Measurements from ENCODE around the gene PCDH8. TPM values are rescaled to one million over a fixed set of nuclear protein-coding genes. Genes with fewer than 3 reads are reported as not detected.

PCDH8 gene
- total RNA-seq, 1 experiment from 2014 or later = not detected

DNA sequence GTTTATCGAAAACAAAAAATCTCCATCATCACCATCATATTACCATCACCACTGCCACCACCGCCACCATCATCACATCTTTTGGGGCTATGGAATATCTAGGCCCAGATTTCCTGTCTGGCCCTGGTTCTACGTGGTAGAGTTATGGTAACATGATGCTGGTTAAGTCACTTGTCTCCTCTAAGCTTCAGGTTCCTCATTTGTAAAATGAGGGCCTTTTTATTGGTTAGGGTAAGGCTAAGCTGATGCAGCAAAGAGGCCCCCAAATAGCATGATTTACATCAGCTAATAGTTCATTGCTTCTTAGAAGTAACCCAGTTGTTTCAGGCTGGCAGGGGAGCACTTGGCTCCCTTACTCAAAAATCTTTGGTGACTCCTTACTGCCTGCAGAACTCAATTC, 37.9 kb downstream of the PCDH8 start:
- Mint-ChIP-seq H3K9me3 (ENCODE audit: low read depth, unreplicated experiment) (no peaks in the 10 kb centered on the region), H3K4me1 (ENCODE audit: low read depth, unreplicated experiment) (peaks cover 14% of the 10 kb centered on the region), H3K36me3 (ENCODE audit: insufficient read depth, unreplicated experiment) (peaks cover 6% of the 10 kb centered on the region), H3K27me3 (ENCODE audit: unreplicated experiment) (peaks cover 11% of the 10 kb centered on the region), H3K27ac (ENCODE audit: unreplicated experiment) (no peak overlapping the region), H3K4me3 (ENCODE audit: low read depth, unreplicated experiment) (no peak overlapping the region)
- no peak for TF ChIP-seq CTCF (IDR thresholded peaks at IDR 0.05; ENCODE audit: unreplicated experiment)
- no peak for DNase-seq
- intact Hi-C loops (cut with micrococcal nuclease; ENCODE audit: unreplicated experiment) = no loop called here
- BruUV-seq (replicated peaks) = no TSS peak
- CTCF ChIA-PET = no interaction called here

- H3K4me1 Mint-ChIP-seq (ENCODE audit: low read depth, unreplicated experiment) = peaks cover 14% of the 10 kb centered on the region
- H3K27me3 Mint-ChIP-seq (ENCODE audit: unreplicated experiment) = peaks cover 16% of the 10 kb centered on the region
Measured at GRCh38 chr13:52810011-52810410, 38.4 kb downstream of the PCDH8 start.

GRCh38 chr13:52809310-52809769, 39.1 kb downstream of the PCDH8 start:
- Mint-ChIP-seq H3K4me3 (ENCODE audit: low read depth, unreplicated experiment) (no peak overlapping the region), H3K9me3 (ENCODE audit: low read depth, unreplicated experiment) (no peaks in the 10 kb centered on the region), H3K4me1 (ENCODE audit: low read depth, unreplicated experiment) (peaks cover 18% of the 10 kb centered on the region), H3K27ac (ENCODE audit: unreplicated experiment) (peak overlapping the region; percentile 42), H3K36me3 (ENCODE audit: insufficient read depth, unreplicated experiment) (peaks cover 6% of the 10 kb centered on the region), H3K27me3 (ENCODE audit: unreplicated experiment) (peaks cover 19% of the 10 kb centered on the region)
- peak; percentile 90 for TF ChIP-seq CTCF (IDR thresholded peaks at IDR 0.05; ENCODE audit: unreplicated experiment)
- intact Hi-C loops (cut with micrococcal nuclease; ENCODE audit: unreplicated experiment) = loop anchor here (1.0 to 5.0 kb wide), 5 partner anchors 23 to 192 kb away; partner anchors contain the start of gene SUGT1
- DNase-seq = peak; percentile 85
- BruUV-seq (replicated peaks) = no TSS peak
- CTCF ChIA-PET = interaction anchor here (0.6 to 2.5 kb wide), 7 partner anchors 12 to 240 kb away, joined by 3 to 28 read pairs (median 4); partner anchors contain the start of gene SUGT1

More at GRCh38 chr13:52810011-52810410, 38.4 kb downstream of the PCDH8 start:
- peak overlapping the region; percentile 42 for H3K27ac Mint-ChIP-seq (ENCODE audit: unreplicated experiment)
- no peak for DNase-seq
- no peak overlapping the region for H3K4me3 Mint-ChIP-seq (ENCODE audit: low read depth, unreplicated experiment)
- no peak for TF ChIP-seq CTCF (IDR thresholded peaks at IDR 0.05; ENCODE audit: unreplicated experiment)
- intact Hi-C loops (cut with micrococcal nuclease; ENCODE audit: unreplicated experiment) = no loop called here
- H3K36me3 Mint-ChIP-seq (ENCODE audit: insufficient read depth, unreplicated experiment) = peaks cover 6% of the 10 kb centered on the region
- CTCF ChIA-PET = interaction anchor here (0.6 to 2.5 kb wide), 7 partner anchors 13 to 240 kb away, joined by 3 to 28 read pairs (median 4); partner anchors contain the start of gene SUGT1
- H3K9me3 Mint-ChIP-seq (ENCODE audit: low read depth, unreplicated experiment) = no peaks in the 10 kb centered on the region
- BruUV-seq (replicated peaks) = no TSS peak

DNA sequence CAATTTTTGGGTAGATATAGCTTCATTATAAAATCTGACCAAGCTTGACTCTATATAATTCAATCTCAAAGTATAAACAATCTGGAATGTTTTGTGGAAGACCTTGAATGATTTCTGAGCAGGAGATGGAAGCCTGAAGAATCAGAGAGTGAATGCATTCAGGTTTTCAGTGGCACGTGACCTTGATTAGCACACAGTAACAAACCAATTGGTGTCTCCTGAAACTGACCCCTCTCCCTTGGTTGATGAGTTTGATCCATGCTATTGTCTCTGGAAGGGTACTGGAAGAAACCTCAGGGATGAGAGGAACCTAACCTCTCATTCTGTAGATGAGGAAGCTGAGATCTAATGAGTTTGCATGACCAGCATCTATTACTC, 39.6 kb downstream of the PCDH8 start:
- intact Hi-C loops (cut with micrococcal nuclease; ENCODE audit: unreplicated experiment) = loop anchor here (1.0 to 5.0 kb wide), 5 partner anchors 23 to 192 kb away; partner anchors contain the start of gene SUGT1
- Mint-ChIP-seq H3K27me3 (ENCODE audit: unreplicated experiment) (peaks cover 19% of the 10 kb centered on the region), H3K4me3 (ENCODE audit: low read depth, unreplicated experiment) (no peak overlapping the region), H3K27ac (ENCODE audit: unreplicated experiment) (peak overlapping the region; percentile 42), H3K36me3 (ENCODE audit: insufficient read depth, unreplicated experiment) (peaks cover 6% of the 10 kb centered on the region), H3K9me3 (ENCODE audit: low read depth, unreplicated experiment) (no peaks in the 10 kb centered on the region), H3K4me1 (ENCODE audit: low read depth, unreplicated experiment) (peaks cover 23% of the 10 kb centered on the region)
- no peak for TF ChIP-seq CTCF (IDR thresholded peaks at IDR 0.05; ENCODE audit: unreplicated experiment)
- no peak for DNase-seq
- CTCF ChIA-PET = interaction anchor here (1.0 to 2.5 kb wide), 4 partner anchors 21 to 159 kb away, joined by 4 to 28 read pairs (median 10); partner anchors contain the start of gene SUGT1
- no TSS peak for BruUV-seq (replicated peaks)

All from Calu3 (cell line).